HepG2 (cell line): ENCODE data around the gene TYRP1.

Experiments
- GATA4 ChIP-seq: sonication (generic); IDR thresholded peaks from 2 replicates; pipeline ENCODE4 v1.6.1; 2016; ENCODE audit warnings: antibody characterized with exemption, low read depth, borderline replicate concordance
- POLR2A ChIP-seq, 2 experiments: IDR thresholded peaks; 2 replicates each; pipeline ENCODE4 v1.6.1; 2011; ENCODE audit warnings: low read depth in 2 of 2, low read length in 2 of 2, mild to moderate bottlenecking in 1 of 2, moderate library complexity in 1 of 2; ENCODE audit not compliant: insufficient read depth in 1 of 2
- ZNF44 ChIP-seq: sonication (generic); formaldehyde crosslinking; IDR thresholded peaks from 2 replicates; pipeline ENCODE4 v1.5.1; 2020; ENCODE audit warnings: mild to moderate bottlenecking, missing genetic modification reagents

GRCh38 chr9:12697719-12698118 lies 4.5 kb downstream of the TYRP1 start:
- TF ChIP-seq POLR2A (IDR thresholded peaks at IDR 0.05; ENCODE audit: insufficient read depth in 1 of 2, low read depth in 2 of 2, low read length in 2 of 2), result no peak
- no peak for TF ChIP-seq ZNF44 (CRISPR knock-in tag)
- no peak for TF ChIP-seq GATA4
